ENCODE measurements around the gene USP21.

- TF ChIP-seq CTCF (IDR thresholded peaks at IDR 0.05) = no peak
- no peak for TF ChIP-seq POLR2A (IDR thresholded peaks at IDR 0.05; ENCODE audit: low read depth)
Observed at GRCh38 chr1:161113915-161114314, 45.4 kb upstream of the USP21 start.

Measured in esophagus muscularis mucosa (tissue), 3 donors.